ENCODE measurements around the gene ABCA2.

Gene ABCA2

DNA sequence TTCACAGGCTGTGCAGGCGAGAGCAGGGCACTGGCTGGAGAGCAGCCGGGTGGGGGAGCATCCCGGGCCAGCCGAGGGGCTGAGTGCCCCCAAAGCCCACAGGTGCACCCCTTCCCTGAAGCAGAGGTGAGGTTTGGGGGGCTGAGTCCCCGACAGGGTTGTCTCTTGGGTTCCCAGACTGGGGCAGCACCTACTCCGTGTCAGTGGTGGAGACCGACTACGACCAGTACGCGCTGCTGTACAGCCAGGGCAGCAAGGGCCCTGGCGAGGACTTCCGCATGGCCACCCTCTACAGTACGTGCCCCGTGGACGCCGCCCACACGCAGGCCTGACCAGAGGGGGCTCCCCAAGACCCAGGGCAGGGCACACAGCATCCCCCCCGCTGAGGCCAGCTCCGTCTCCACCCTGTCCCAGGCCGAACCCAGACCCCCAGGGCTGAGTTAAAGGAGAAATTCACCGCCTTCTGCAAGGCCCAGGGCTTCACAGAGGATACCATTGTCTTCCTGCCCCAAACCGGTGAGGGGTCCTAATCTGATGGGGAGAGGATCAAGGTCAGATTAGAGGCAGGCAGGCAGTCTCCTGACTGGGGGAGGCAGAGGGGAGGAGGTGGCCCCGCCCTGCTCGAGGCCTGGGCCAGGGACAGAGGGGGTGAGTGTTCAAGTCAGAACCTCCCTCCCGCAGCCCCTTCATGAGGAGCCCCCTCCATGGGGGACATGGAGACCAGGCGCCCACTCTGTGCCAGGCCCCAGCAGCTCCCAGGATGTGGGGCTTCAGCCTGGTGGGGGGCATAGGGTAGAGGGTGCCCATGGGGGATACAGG lies 48.1 kb downstream of the ABCA2 start:
- DNase-seq, result no peak

DNA sequence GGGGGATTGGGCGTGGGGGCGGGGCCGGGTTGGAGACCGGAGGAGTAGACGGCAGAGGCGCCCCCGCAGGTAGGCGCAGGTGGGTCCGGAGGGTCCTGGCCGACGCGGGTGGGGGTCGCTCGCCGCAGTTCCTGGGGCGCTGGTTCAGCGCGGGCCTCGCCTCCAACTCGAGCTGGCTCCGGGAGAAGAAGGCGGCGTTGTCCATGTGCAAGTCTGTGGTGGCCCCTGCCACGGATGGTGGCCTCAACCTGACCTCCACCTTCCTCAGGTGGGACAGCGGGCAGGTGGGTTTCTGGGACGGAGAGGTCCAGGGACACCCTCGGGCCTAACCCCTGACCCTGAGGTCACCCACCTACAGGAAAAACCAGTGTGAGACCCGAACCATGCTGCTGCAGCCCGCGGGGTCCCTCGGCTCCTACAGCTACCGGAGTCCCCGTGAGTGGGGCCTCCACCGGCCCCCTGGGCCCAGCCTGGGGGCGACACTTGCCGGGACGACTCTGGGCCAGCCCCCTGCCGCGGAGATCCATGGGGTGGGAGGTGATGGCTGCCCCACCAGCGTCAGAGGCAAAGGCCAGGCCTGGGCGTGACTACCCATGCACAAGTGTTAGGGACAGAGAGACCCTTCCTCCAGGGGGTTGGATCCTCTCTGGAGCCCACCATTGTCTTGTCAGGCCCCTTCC lies 49.0 kb downstream of the ABCA2 start:
- DNase-seq, result no peak

- DNase-seq, result peak; percentile 54
These were observed 49.8 kb downstream of the ABCA2 start for GRCh38 chr9:136978073-136978864.

DNA sequence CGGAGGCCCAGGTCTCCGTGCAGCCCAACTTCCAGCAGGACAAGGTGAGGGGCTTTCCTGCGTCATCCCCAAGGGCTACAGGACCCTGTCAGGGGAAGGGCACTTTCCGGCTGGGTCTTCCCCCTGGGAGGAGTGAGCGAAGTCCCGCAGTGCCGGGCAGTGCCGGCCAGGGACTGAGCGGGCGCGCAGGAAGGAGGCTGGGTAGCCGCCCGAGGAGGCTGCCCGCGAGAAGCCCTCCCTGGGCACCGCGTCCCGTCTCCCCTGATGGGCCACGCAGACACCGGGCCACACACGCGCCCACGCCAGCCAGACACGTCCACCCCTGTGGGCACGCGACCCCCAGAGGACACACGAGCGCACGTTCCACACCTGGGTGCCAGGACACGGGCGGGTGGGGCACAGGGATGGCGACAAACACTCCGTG lies 50.4 kb downstream of the ABCA2 start:
- no peak for DNase-seq

GRCh38 chr9:136977223-136977622 lies 50.8 kb downstream of the ABCA2 start, which contains the start of gene PTGDS:
TSS of gene PTGDS (plus strand) at chr9:136977504. CDS start at chr9:136977579, 75 bp downstream.
- no peak for DNase-seq

DNA sequence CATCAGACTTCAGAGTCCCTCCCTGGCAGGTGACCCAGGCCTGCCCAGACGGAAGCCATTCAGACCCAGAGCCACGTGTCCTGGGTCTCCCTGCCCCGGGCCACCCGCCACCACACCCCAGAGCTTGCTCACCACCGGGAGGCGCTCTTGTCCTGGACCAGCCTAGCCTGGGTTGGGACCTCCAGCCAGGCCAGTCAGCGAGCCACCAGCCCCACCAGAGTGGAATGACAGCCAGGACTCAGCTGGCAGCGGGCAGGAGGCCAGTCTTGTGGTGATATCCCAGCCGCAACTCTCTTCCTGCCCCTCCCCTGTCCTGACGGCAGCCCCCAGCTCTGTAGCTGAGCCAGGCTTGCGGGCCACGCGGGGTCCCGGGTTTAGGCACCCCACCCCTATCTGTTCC lies 52.4 kb downstream of the ABCA2 start:
- peak; percentile 12 for DNase-seq

GRCh38 chr9:136974817-136975535 lies 53.1 kb downstream of the ABCA2 start:
- DNase-seq, result no peak

GRCh38 chr9:136973618-136974617 lies 54.1 kb downstream of the ABCA2 start:
- DNase-seq, result no peak

DNA sequence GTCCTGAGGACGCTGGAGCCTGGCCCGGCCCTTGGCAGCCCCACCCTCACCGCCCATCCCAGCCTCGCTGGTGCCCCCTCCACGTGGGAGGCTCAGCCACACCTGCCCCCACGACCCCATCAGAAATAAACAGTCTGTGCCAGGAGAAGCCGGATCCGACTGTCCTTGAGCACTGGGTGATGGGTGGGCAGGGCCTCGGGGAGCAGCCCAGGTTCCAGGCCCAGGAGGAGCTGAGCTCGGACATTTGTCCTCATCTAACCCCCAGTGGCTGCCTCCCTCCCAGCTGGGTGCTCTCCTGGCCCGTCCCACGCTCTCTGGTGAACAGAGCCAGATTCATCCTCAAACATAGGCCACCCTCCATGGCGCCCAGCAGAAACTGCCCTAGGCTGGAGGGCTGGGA lies 55.3 kb downstream of the ABCA2 start:
- DNase-seq, result no peak

DNA sequence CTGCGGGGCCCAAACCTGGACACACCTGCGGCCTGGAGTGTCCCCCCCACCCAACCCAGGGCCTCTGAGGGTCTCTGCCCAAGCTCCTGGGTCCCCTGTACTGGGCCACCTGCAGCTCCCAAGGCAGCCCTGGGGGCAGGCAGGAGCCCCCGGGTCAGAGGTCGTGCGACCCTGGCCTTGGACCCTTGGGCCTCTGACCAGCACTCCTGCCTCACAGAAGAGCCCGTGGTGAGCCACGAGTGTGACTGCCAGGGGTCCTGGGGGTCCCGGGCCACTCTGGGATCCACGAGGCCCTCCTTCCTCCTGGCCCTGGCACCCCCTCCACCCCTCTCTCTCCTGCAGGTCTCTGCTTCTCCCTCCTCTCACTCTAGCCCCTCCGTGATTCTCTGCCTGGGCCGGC lies 55.7 kb downstream of the ABCA2 start:
- no peak for DNase-seq

- DNase-seq, result no peak
These were observed 56.3 kb downstream of the ABCA2 start for GRCh38 chr9:136971746-136972145.

- no peak for DNase-seq
These were observed 57.7 kb downstream of the ABCA2 start for GRCh38 chr9:136970361-136970760.

DNA sequence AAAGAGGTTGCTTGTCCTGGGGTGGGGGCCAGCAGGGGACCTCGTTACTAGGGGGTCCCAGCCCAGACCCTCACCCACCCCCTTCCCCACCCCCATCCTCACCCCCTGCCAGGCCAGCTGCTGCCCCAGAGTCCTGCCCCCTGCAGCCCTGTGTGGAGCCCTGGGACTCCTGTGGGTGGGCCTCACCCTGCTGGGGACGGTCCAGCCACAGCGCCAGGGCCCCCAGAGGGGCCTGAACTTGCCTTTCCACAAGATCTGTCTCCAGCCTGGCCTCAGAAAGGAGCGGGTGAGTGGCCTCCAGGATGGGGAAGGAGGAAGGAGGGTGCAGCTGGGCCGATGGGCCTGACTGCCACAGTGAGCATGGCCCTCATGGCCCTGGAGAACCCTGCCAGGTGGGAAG lies 58.3 kb downstream of the ABCA2 start:
- DNase-seq, result no peak

- no peak for DNase-seq
These were observed 58.9 kb downstream of the ABCA2 start for GRCh38 chr9:136969150-136969549.

GRCh38 chr9:136968333-136969127 lies 59.5 kb downstream of the ABCA2 start:
- DNase-seq, result no peak

GRCh38 chr9:136965771-136966484 lies 62.1 kb downstream of the ABCA2 start:
- DNase-seq, result no peak

DNA sequence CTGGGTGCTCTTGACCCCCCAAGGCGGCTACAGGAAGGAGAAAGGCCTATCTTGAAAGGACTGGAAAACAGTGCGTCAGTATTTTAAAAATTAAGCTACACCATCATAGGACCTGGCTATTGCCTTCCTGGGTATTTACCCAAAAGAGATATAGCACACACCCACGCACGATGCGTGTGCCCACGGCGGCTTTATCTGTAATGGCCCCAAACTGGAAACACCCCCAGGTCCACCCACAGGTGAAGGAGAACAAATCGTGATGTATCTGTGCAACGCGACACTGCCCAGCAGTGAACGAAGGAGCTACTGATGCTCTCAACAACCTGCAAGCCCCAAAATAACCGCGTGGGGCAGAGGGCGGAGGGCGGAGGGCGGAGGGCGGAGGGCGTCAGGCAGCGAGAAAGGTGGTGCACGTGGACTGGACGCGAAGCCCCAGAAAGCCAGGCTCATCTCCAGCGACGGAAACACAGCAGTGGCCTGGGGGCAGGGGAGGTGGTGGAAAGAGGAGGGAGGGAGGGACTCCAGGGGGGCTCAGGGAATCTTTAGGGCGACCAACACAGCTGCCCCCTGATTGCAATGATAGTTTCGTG lies 63.1 kb downstream of the ABCA2 start:
- DNase-seq, result no peak

DNA sequence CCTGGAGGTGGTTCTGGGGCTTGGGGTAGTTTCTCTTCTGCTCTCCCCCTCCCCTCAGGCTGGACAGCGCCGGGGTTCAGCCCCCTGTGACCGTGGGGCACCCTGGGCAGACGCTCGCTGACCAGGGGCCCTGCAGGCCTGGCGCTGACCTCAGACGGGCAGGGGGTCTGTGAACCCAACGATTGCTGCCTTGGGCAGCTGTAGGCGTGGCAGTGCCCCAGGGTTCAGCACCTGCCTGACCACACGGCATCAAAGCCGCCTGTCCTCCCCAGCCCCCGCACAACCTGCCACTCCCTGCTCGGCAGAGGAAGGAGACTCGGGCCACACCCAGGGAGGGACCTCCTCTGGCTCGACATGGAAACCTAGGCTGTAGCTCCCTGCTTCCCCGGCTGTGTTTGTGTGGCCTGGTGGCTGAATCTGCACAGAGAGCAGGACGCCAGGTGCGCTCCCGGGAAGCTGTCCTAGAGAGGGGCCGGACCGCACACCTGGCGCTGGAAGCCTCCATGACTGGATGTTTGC lies 63.8 kb downstream of the ABCA2 start:
- no peak for DNase-seq

DNA sequence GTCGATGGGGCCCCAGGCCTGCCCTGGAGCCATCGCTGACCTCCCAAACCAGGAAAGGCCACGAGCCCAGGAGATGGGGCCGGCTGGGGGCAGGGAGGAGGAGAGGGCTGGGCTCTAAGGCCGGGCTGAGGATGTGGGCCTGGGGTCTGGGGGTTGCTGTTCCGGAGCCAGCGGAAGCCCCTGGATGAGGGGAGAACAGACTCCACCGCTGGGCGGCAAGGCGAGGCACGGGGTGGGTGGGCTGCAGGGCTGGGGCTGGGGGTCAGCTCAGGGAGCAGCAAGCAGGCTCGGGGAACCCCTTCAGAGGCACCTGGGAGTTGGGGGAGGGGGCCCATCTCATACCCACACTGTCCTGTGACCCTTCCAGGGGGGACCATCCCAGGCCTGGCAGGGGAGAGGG lies 64.3 kb downstream of the ABCA2 start:
- no peak for DNase-seq

All from stimulated activated CD4-positive, alpha-beta T cell treated with anti-CD3 and anti-CD28 coated beads, Interleukin-12 subunit alpha, Interleukin-12 subunit beta, amount 100 ng/mL, for 4 hours (primary cell).